Stimulated activated CD4-positive, alpha-beta T cell treated with anti-CD3 and anti-CD28 coated beads, Interleukin-1b, Interleukin-23, amount 100 ng/mL, for 4 hours (primary cell): ENCODE data around the gene ABCA7.

ENCODE experiments used
- DNase-seq, 2 donors: peaks; one replicate each; pipeline ENCODE4 v3.0.0-alpha.2; 2020; ENCODE audit warnings: low read depth in 2 of 2

Gene ABCA7

GRCh38 chr19:1086613-1087012 lies 46.7 kb downstream of the ABCA7 start:
- DNase-seq = no peak

DNA sequence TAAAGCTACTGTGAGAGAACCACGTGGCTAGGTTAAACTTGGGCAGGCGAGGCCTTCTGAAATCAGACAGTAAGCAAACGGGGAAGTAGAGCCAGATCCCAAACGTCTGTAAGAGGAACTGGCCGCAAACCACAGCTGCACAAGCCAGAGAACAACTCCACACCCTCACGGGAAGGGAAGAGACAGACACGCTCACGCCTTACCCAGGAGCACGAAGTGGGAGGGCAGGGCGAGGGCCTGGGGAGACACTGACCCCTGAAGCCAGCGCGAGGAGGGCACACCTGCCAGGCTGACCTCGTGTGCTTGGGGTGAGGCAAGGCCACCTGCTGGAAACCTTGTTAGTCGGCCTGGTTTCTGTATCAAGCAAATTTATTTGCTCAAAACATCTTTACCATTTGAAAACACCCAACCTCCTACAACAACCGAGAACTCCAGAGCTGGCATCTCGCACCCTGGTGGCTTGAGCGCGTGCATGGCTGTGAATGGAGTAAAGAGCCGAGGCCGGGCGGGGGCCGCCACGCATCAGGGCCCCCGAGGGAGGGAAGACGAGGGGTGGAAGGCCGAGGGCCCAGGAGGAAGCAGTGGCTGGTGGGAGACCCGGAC lies 48.0 kb downstream of the ABCA7 start:
- DNase-seq = no peak

- DNase-seq = no peak
Observed at GRCh38 chr19:1088416-1089010, 48.6 kb downstream of the ABCA7 start.

DNA sequence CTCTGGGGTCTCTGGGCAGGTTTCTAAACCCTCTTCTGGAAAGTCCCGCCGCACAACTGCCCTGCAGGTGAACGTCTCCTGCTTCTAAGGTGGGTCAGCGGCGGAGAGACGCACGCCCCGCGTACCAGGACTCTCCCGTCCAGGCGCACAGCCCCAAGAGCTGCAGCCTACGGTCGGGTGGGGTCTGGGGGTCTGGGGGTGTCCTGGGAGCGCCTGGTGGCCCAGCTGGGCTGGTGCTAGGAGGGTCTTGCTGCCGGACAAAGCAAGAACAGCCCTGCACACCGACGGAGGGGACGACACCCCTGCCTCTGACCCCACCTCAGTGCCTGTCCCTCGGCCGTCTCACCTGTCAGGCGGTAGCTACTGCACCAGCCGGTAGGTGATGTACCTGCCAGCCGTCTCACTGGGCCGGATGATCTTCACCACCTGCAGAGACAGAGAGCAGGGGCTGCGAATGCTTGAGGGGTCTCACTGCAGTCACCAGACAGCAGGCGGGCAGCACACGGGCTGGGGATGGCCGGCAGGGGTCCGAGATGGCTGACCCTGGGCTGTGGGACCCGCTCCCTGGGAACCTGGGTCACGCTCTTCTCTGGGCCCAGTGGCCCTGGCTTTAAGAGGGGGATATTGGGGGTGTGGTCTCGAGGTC lies 49.3 kb downstream of the ABCA7 start:
- no peak for DNase-seq

GRCh38 chr19:1089891-1090290 lies 50.0 kb downstream of the ABCA7 start:
- no peak for DNase-seq

DNA sequence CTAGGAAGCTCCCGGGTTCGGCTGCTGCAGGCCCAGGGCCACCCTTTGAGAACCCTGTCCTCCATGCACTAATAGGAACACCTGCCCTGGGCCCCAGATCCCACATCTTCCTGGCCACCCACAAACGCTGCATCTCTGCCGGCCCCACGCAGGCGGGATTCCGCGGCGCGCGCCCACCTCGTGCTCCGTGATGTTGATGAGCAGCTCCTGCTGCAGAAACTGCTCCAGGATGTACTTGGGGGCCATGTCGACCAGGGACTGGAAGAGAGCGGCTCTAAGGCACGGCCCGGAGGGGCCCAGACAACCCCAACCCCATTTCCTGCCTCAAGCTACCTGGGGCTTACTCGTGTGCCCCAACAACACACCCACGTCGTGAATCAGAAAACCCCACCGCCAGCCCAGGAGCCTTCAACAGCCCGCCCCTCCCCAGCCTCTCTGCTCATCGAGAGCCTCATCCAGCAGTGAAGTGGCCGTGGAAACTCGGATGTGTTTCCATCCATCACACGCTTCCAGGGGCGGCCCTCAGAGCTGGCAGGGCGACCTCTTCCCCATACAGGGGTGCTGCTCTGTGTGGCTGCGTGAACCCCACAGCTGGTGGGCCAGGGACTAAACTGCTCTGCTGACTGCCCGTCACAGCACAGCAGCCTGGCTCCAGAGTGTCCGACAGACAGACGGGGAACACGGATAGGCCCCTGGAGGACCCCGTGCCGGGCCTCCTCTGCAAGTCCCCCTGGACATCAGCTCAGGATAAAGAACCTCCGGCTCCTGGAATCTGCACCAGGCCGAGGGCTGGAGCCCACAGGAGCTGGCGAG lies 51.0 kb downstream of the ABCA7 start:
- no peak for DNase-seq

GRCh38 chr19:1091544-1092175 lies 51.8 kb downstream of the ABCA7 start:
- no peak for DNase-seq

- DNase-seq = no peak
Observed at GRCh38 chr19:1093330-1093729, 53.4 kb downstream of the ABCA7 start.

DNA sequence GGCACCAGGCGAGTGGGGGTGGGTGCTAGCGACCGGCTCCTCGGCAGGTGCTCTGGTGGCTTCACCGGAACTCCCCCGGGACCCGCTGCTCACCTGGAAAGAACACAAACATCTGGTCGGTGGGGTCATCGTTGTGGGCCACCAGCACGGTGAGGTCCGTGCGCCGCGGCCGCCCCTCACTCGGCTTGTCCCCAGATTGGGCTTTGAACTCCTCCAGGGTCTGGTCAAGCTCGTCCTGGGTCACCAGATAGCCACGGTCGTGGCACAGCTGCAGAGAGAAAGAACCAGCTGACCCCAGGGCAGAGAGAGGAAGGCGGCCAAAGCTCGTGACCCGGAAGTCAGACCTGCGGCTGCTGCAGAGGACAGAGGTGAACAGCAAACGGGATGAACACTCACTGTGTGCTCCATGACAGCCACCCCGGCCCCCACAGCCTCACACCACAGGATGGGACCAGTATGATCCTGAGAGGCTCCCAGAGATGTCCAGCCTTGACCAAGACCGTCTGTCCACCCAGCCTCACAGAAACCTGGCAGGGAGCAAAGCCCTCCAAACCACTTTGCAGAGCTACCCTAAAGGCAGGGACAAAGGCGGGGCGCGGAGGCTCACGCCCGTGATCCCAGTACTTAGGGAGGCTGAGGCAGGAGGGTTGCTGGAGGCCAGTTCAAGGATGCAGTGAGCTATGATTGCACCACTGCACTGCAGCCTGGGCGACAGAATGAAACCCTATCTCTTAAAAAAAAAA lies 54.1 kb downstream of the ABCA7 start:
- no peak for DNase-seq

DNA sequence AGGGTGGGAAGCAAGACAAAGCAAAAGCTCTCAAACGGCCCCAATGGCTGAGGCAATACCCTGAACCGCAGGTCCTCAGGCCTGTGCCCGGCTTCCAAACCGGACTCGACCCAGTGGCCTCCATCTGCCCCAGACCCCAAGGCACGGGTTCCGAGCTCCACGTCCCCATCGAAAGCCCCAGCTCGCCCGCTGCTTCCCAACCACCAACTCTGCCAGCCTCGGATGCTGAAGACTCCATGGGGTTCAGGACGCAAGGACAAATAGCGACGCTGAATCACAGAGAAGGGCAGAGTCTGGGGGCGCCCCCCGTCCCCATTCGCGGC lies 54.7 kb downstream of the ABCA7 start:
- no peak for DNase-seq

DNA sequence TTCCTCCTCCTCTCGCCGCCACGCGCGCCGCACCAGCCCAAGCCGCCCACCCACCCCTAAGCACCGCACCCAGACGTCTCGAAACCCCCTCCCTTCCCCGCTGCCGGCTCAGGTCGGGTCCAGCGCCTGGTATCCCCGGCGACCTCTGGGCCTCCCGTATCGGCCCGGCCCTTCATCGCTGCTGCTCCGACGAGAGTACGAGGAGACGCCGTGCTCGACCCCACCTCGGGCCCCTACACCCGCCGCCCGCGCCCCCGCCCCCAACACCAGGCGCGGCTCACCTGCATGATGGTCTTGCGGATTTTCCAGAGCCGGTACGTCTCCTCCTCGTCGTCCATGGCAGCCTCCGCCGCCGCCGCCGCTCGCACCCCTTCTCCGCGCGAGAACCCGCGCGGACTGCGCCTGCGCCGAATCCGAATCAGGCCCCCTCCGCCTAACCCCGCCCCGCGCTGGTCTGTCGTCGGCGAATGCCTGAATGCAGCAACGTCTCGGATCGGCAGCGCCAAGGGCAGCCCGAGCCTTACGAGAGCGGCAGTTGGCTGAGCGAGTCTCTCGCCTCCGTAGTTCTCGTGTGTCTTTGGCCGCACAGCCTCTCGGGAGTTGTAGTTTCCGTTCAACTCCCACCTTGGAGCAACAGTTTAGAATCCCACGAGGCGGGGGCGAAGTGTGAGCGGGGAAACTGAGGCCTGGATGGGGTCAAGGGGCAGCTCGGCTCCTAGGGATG lies 55.2 kb downstream of the ABCA7 start, which contains the start of gene POLR2E:
Gene POLR2E (minus strand): TSS at position 398 of the 724 bp plus-strand sequence. CDS start 60 bp downstream, at position 338.
- DNase-seq = peak; percentile 98 to 99

DNA sequence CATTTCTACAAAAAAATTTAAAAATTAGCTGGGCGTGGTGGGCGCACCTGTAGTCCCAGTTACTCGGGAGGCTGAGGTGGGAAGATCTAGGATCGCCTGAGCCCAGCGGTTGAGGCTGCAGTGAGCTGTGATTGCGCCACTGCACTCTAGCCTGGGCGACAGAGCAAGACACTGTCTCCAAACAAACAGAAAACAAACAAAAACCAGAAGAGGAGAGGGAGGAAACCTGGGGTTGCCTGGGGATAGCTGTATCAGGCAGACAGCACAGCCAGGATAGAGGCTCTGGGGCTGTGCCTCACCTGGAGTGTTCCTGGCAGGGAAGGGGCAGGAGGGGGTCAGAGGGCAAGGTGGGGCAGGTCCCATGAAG lies 57.9 kb downstream of the ABCA7 start:
- no peak for DNase-seq

DNA sequence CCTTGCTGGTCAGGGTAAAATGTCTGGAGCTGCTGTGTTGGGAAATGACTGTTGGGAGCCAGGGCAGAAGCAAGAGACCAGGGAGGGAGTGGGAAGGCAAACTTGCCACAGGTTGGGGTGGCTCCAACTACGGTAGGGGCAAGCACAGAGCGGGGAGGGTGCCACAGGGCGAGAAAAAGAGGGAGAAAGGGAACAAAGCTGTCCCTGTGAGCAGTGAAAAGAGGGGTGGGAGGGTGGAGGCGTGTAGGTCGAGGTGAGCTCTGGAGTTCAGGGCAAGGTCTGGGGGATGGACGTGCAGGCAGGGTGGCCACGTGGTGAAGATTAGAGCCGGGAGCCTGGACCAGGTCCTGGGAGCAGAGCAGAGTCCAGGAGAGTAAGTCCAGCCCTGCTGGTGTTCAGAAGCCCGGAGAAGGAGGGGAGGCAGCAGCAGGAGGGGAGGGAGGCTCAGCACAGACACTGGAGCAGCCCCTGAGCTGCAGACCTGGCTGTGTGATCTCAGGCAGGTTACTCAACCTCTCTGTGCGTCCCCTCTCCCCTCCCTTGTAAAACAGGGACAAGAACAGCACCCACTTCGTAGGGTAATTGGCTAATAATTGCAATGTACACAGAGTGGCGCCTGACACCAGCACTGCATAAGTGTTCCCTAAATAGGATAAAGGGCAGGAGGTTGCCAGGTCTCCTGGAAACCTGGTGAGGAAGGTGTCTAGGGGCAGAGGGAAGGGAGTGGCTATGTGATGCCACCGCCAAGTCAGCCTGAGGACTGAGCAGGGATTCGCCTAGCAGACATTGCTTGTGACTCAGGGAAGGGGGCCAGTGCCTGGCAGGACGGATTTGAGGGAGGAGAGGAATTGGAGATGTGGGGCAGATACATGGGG lies 58.5 kb downstream of the ABCA7 start:
- no peak for DNase-seq

- DNase-seq = no peak
Observed at GRCh38 chr19:1101337-1101698, 61.4 kb downstream of the ABCA7 start.

DNA sequence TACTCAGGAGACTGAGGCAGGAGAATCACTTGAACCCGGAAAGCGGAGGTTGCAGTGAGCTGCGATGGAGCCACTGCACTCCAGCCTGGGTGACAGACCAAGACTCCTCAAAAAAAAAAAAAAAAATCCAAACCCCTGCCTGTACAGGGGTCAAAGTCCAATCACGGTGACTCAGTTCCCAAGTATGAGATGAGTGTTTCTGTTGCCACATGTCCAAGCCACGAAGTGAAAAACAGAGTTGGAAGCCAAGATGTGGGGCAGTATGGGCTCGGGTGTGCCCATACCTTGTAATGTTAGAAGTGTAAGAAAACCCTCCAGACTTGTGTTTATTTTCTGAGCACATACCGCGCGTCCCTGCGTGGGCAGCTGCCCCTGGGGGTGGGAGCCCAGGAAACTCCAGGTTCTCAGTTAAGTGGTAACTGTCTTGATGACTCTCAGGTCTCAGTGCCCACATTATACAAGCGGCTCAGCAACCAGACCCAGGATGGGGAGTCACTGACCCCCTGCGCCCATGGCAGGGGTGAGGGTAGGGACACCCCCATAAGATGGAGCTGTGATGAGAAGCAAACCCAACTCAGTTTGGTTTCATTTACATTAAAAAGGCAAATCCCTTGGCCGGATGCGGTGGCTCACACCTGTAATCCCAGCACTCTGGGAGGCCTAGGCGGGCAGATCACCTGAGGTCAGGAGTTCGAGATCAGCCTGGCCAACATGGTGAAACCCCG lies 62.7 kb downstream of the ABCA7 start:
- no peak for DNase-seq

- no peak for DNase-seq
Observed at GRCh38 chr19:1103132-1103707, 63.3 kb downstream of the ABCA7 start.

- DNase-seq = peak; percentile 97
Observed at GRCh38 chr19:1103708-1104310, 63.9 kb downstream of the ABCA7 start, which contains the start of gene GPX4. TSS of gene GPX4 (plus strand) at chr19:1103994. CDS start at chr19:1104044, 50 bp downstream.

- DNase-seq = peak; percentile 57 to 73
Observed at GRCh38 chr19:1104311-1105007, 64.6 kb downstream of the ABCA7 start.
